ENCODE results near the gene BID.

BID gene

DNA sequence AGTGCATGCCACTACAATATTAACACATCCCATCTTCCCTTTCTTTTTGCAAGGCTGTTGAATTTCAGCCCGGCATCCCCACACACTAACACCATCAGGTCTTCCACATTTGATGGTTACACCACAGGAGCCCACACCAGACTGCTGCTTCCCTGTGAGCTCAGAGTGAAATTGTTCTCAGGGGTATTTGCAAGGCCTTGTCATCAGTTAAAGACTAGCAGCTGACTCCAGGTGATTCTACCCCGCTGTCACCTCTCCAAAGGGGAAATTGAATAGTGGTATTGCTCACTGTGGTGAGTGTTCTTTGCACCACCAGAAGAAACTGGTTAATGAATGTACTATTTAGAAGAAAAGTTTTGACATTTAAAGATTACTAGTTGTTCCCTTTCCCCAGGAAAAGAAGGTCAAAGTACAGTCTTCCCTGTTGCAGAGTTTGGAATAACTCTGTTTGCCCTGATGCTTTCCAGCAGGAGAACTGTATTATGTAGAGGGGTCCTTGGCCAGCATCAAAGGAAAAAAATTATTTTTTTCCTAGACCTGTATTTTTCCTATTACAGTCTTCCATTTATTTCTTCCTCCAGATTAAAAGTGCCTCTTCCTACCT, 41.9 kb downstream of the BID start:
- no peak for DNase-seq (ENCODE audit: low read depth)
- TF ChIP-seq, protein P1, sequence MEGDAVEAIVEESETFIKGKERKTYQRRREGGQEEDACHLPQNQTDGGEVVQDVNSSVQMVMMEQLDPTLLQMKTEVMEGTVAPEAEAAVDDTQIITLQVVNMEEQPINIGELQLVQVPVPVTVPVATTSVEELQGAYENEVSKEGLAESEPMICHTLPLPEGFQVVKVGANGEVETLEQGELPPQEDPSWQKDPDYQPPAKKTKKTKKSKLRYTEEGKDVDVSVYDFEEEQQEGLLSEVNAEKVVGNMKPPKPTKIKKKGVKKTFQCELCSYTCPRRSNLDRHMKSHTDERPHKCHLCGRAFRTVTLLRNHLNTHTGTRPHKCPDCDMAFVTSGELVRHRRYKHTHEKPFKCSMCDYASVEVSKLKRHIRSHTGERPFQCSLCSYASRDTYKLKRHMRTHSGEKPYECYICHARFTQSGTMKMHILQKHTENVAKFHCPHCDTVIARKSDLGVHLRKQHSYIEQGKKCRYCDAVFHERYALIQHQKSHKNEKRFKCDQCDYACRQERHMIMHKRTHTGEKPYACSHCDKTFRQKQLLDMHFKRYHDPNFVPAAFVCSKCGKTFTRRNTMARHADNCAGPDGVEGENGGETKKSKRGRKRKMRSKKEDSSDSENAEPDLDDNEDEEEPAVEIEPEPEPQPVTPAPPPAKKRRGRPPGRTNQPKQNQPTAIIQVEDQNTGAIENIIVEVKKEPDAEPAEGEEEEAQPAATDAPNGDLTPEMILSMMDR (IDR thresholded peaks at IDR 0.05; ENCODE audit: control insufficient read depth, extremely low read depth, insufficient read depth): no peak
- no peak overlapping the region for H3K4me3 ChIP-seq (ENCODE audit: low read depth, low read length)

DNA sequence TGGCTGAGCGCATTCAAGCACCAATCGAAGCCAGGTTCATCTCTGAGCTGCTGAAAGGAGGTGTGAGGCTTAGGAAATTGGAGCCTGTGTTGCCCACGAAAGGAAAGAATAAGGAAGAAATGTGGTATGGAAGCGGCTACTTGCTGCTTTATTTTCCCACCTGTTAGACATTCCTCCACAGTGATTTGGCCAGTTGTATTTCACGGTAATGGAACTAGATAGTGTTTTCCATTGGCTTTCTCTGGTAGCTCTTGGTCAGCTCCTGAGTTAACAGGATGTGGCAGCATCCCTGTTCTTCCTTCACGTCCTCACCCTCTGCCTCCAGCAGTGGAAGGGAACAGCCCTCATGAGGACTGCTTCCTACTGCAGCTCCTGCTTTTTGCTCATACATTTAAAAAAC, 44.7 kb downstream of the BID start:
- no peak for DNase-seq (ENCODE audit: low read depth)
- TF ChIP-seq, protein P1 (IDR thresholded peaks at IDR 0.05; ENCODE audit: control insufficient read depth, extremely low read depth, insufficient read depth): no peak
- no peak overlapping the region for H3K4me3 ChIP-seq (ENCODE audit: low read depth, low read length)

DNA sequence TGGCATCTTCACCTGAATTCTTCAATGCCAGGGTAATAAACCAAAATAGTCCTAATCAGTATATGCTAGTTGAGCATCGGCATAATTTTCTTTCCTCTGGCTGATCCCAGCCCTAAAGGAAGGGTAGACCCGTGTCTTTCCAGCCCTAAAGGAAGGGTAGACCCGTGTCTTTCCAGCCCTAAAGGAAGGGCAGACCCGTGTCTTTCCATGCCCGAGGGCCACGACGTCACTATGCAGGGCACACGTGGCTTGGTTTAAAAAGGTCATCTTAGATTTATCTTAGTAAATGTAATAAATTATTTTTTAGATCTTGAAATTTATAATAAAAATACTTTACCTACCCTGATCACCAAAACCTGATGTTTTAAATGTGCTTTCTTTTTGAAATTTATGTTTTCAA, 45.5 kb downstream of the BID start:
- DNase-seq (ENCODE audit: low read depth): no peak
- no peak overlapping the region for H3K4me3 ChIP-seq (ENCODE audit: low read depth, low read length)
- TF ChIP-seq, protein P1 (IDR thresholded peaks at IDR 0.05; ENCODE audit: control insufficient read depth, extremely low read depth, insufficient read depth): no peak

DNA sequence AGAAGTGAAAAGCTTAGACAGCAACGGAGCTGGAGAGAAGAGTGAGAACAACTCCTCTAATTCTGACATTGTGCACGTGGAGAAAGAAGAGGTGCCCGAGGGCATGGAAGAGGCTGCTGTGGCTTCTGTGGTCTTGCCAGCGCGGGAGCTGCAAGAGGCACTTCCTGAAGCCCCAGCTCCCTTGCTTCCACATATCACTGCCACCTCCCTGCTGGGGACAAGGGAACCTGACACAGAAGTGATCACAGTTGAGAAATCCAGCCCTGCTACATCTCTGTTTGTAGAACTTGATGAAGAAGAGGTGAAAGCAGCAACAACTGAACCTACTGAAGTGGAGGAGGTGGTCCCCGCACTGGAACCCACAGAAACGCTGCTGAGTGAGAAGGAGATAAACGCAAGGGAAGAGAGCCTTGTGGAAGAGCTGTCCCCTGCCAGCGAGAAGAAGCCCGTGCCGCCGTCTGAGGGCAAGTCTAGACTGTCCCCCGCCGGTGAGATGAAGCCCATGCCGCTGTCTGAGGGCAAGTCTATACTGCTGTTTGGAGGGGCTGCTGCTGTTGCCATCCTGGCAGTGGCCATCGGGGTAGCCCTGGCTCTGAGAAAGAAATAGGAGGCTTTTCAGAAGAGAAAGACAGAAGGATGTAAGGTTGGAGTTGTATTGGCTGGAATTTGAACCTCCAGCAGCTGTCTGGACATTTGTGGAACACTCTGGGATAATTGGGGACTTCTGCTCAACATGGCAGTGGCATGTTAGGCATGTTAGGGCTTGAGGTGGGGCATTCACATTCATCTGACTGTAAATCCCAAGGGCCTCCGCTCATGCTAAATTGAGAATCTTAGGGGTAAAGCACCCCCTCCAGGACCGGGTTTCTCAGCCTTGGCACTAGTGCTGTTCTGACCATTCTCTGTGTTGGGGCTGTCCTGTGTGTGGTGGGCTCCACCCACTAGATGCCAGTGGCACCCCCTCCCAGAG, 47.1 kb downstream of the BID start:
- TF ChIP-seq, protein P1 (IDR thresholded peaks at IDR 0.05; ENCODE audit: control insufficient read depth, extremely low read depth, insufficient read depth): no peak
- H3K4me3 ChIP-seq (ENCODE audit: low read depth, low read length): no peak overlapping the region
- DNase-seq (ENCODE audit: low read depth): no peak

DNA sequence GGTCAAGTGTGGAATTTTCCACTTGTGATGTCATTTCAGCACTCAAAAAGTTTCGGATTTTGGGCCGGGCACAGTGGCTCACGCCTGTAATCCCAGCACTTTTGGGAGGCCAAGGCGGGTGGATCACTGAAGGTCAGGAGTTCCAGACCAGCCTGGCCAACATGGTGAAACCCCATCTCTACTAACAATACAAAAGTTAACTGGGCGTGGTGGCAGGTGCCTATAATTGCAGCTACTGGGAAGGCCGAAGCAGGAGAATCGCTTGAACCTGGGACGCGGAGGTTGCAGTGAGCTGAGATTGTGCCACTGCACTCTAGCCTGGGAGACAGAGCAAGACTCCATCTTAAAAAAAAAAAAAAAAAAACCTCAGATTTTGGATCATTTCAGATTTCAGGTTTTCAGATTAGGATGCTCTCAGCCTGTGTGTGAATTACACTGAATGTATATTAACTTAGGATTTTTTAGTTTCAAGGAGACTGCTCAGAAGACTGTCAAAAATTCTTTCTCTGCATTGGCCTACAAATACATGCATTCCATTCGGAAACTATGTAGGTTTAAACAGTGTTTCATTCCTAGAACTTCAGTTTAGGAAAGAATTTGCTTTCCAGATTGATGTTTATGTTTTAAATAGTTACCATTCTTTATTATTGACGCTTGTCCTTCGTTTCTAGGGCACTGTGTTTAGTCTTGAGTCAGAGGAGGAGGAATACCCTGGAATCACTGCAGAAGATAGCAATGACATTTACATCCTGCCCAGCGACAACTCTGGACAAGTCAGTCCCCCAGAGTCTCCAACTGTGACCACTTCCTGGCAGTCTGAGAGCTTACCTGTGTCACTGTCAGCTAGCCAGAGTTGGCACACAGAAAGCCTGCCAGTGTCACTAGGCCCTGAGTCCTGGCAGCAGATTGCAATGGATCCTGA, 48.0 kb downstream of the BID start:
- TF ChIP-seq, protein P1 (IDR thresholded peaks at IDR 0.05; ENCODE audit: control insufficient read depth, extremely low read depth, insufficient read depth): no peak
- no peak for DNase-seq (ENCODE audit: low read depth)
- no peak overlapping the region for H3K4me3 ChIP-seq (ENCODE audit: low read depth, low read length)

DNA sequence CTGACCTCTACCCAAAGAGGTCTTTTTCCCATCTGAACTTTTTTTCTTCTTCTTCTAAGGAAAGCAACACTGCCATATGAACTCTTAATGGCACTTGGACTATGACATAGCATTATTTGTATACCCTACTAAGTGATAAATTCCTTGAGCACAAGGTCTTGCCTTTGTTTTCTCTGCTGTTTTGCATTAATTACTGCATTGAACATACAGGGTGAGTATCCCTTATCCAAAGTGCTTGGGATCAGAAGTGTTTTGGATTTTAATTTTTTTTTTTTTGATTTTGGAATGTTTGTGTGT, 48.8 kb downstream of the BID start:
- no peak overlapping the region for H3K4me3 ChIP-seq (ENCODE audit: low read depth, low read length)
- TF ChIP-seq, protein P1 (IDR thresholded peaks at IDR 0.05; ENCODE audit: control insufficient read depth, extremely low read depth, insufficient read depth): no peak
- DNase-seq (ENCODE audit: low read depth): no peak
